Measurements from ENCODE around the gene RBM8A.

DNA sequence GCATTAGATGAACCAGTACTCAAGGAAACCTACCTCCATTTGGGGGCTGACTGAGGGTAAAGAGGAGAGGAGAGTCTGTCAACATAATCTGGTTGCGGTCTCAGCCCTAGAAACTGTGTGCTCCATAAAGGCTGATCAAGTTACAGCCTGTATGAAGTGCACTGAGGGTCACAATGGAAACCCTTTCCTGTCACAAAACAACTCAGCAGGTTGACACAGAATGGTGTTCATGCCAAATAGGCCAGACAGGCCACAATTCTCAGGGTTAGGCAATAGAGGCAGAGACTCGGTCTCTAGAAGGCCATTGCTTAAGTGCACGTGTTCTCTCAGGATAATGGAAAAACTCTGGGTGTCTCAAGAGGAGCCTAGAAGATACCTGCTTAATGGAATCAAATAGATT, 37.6 kb downstream of the RBM8A start:
- TF ChIP-seq, protein P1, sequence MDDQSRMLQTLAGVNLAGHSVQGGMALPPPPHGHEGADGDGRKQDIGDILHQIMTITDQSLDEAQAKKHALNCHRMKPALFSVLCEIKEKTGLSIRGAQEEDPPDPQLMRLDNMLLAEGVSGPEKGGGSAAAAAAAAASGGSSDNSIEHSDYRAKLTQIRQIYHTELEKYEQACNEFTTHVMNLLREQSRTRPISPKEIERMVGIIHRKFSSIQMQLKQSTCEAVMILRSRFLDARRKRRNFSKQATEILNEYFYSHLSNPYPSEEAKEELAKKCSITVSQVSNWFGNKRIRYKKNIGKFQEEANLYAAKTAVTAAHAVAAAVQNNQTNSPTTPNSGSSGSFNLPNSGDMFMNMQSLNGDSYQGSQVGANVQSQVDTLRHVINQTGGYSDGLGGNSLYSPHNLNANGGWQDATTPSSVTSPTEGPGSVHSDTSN (CRISPR knock-in tag; IDR thresholded peaks at IDR 0.05) = no peak
- TF ChIP-seq CTCF (tag by site-specific recombination; IDR thresholded peaks at IDR 0.05) (no peak), ZNF302 (tag by site-specific recombination; IDR thresholded peaks at IDR 0.05; ENCODE audit: low read depth) (no peak), REST (tag by site-specific recombination; IDR thresholded peaks at IDR 0.05) (no peak), PATZ1 (tag by site-specific recombination; IDR thresholded peaks at IDR 0.05) (no peak), ZNF629 (tag by site-specific recombination; IDR thresholded peaks at IDR 0.05) (no peak), ZNF555 (tag by site-specific recombination; conservative IDR thresholded peaks at IDR 0.05) (no peak), PRDM10 (tag by site-specific recombination; IDR thresholded peaks at IDR 0.05) (no peak), ZNF266 (tag by site-specific recombination; IDR thresholded peaks at IDR 0.05; ENCODE audit: low read depth) (no peak)
- TF ChIP-seq, protein P2, sequence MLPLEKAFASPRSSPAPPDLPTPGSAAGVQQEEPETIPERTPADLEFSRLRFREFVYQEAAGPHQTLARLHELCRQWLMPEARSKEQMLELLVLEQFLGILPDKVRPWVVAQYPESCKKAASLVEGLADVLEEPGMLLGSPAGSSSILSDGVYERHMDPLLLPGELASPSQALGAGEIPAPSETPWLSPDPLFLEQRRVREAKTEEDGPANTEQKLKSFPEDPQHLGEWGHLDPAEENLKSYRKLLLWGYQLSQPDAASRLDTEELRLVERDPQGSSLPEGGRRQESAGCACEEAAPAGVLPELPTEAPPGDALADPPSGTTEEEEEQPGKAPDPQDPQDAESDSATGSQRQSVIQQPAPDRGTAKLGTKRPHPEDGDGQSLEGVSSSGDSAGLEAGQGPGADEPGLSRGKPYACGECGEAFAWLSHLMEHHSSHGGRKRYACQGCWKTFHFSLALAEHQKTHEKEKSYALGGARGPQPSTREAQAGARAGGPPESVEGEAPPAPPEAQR (tag by site-specific recombination; IDR thresholded peaks at IDR 0.05) = no peak
- TF ChIP-seq, protein P3, sequence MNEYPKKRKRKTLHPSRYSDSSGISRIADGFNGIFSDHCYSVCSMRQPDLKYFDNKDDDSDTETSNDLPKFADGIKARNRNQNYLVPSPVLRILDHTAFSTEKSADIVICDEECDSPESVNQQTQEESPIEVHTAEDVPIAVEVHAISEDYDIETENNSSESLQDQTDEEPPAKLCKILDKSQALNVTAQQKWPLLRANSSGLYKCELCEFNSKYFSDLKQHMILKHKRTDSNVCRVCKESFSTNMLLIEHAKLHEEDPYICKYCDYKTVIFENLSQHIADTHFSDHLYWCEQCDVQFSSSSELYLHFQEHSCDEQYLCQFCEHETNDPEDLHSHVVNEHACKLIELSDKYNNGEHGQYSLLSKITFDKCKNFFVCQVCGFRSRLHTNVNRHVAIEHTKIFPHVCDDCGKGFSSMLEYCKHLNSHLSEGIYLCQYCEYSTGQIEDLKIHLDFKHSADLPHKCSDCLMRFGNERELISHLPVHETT (tag by site-specific recombination; IDR thresholded peaks at IDR 0.05) = no peak
